Heart left ventricle (tissue), 13 donors: ENCODE data around the gene CD1C.
"Not testable (repeated sequence)": the region's sequence is repeated elsewhere in the genome, so short reads cannot be mapped to it uniquely, and the experiment has no call there.

Source experiments
- POLR2A ChIP-seq, 2 donors: fragments of 450-650 bp; IDR thresholded peaks; one replicate each; pipeline ENCODE4 v1.6.1; 2017; ENCODE audit warnings: antibody characterized with exemption in 2 of 2, mild to moderate bottlenecking in 2 of 2, moderate library complexity in 2 of 2
- TF ChIP-seq, protein P1 (sequence below), 12 donors: fragments of 200-600 bp; sonication (generic) in 4 of 12; IDR thresholded peaks; one replicate each; pipeline versions ENCODE4 v1.5.0 to v1.8.0; 2018 to 2022; ENCODE audit warnings: antibody characterized with exemption in 12 of 12, mild to moderate bottlenecking in 5 of 12
- donor health status: ischemic (EF 13 %, LVEDD 7.1; RV severe dilation, severe dysfunction).
- donor health status: DM: no; HTN: yes; CAD: no.
- donor health status: DM: no; HTN: no; CAD: no.
- donor health status: ischemic (EF 25% LVEDD 6.9; RV normal size, moderate dysfunction).
- donor health status: ischemic (EF 25% LVEDD 5.7; RV mildly dilated, moderate dysfunction).
- donor health status: ischemic (EF 35%, LVEDD 5.7; RV mildly dilated, moderate dysfunction).
- donor health status: nonischemic (EF 11% LVEDD 7.7; RV severe dilation, severe dysfunction).
- donor health status: DM: yes; HTN: yes; CAD: no.
- donor health status: PGD.
- donor health status: ischemic (EF 29% LVEDD 5.4; RV normal size, mild dysfunction).
- donor health status: nonischemic (EF 23%, LVEDD 6.1; RV moderate dilation, normal function).

DNA sequence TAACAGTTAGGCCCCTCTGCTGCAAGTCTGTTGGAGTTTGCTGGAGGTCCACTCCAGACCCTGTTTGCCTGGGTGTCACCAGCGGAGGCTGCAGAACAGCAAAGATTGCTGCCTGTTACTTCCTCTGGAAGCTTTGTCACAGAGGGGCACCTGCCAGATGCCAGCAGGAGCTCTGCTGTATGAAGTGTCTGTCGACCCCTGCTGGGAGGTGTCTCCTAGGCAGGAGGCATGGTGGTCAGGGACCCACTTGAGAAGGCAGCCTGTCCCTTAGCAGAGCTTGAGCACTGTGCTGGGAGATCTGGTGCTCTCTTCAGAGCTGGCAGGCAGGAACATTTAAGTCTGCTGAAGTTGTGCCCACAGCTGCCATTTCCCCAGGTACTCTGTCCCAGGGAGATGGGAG, 7.3 kb upstream of the CD1C start:
- not testable (repeated sequence) for TF ChIP-seq POLR2A (IDR thresholded peaks at IDR 0.05)
- TF ChIP-seq, protein P1, sequence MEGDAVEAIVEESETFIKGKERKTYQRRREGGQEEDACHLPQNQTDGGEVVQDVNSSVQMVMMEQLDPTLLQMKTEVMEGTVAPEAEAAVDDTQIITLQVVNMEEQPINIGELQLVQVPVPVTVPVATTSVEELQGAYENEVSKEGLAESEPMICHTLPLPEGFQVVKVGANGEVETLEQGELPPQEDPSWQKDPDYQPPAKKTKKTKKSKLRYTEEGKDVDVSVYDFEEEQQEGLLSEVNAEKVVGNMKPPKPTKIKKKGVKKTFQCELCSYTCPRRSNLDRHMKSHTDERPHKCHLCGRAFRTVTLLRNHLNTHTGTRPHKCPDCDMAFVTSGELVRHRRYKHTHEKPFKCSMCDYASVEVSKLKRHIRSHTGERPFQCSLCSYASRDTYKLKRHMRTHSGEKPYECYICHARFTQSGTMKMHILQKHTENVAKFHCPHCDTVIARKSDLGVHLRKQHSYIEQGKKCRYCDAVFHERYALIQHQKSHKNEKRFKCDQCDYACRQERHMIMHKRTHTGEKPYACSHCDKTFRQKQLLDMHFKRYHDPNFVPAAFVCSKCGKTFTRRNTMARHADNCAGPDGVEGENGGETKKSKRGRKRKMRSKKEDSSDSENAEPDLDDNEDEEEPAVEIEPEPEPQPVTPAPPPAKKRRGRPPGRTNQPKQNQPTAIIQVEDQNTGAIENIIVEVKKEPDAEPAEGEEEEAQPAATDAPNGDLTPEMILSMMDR (IDR thresholded peaks at IDR 0.05) = not testable (repeated sequence)
